GM23338 (cell line): ENCODE data around the gene CROCC2. TPM values are rescaled to one million over a fixed set of nuclear protein-coding genes. Genes with fewer than 3 reads are reported as not detected.

ENCODE experiments used
- ATAC-seq: fragments of 200-7000 bp; cut with Tn5 transposase; 3 replicates; pipeline ENCODE4 v1.9.1; 2020
- DNase-seq: peaks from one replicate; pipeline ENCODE4 v3.0.0-alpha.2; 2015; ENCODE audit warnings: low spot score
- H2AFZ ChIP-seq: fragments of 200-600 bp; sonication (generic); 2 replicates; pipeline ENCODE4 v1.8.0; 2016; ENCODE audit warnings: antibody characterized with exemption, mild to moderate bottlenecking, moderate library complexity
- H3F3A ChIP-seq: fragments of 200-600 bp; sonication (generic); replicated peaks from 2 replicates; pipeline ENCODE4 v1.8.0; 2017; ENCODE audit warnings: antibody characterized with exemption, mixed run types, low read depth
- H3K27ac ChIP-seq: fragments of 200-600 bp; sonication (generic); 2 replicates; pipeline ENCODE4 v1.6.1; 2016; ENCODE audit warnings: low read depth
- H3K27me3 ChIP-seq: fragments of 200-600 bp; sonication (generic); 2 replicates; pipeline ENCODE4 v1.8.0; 2016; ENCODE audit warnings: mild to moderate bottlenecking, mixed run types, moderate library complexity; ENCODE audit not compliant: insufficient read depth
- H3K36me3 ChIP-seq: fragments of 200-600 bp; sonication (generic); 2 replicates; pipeline ENCODE4 v1.8.0; 2016; ENCODE audit warnings: mild to moderate bottlenecking; ENCODE audit not compliant: insufficient read depth
- H3K4me1 ChIP-seq: fragments of 200-600 bp; sonication (generic); 2 replicates; pipeline ENCODE4 v1.8.0; 2016; ENCODE audit warnings: mild to moderate bottlenecking, moderate library complexity; ENCODE audit not compliant: insufficient read depth
- H3K4me2 ChIP-seq: fragments of 200-600 bp; sonication (generic); 2 replicates; pipeline ENCODE4 v1.7.1; 2017; ENCODE audit warnings: mixed run types
- H3K4me3 ChIP-seq: fragments of 200-600 bp; sonication (generic); 2 replicates; pipeline ENCODE4 v1.6.1; 2016; ENCODE audit warnings: mixed run types
- H3K79me2 ChIP-seq: fragments of 200-600 bp; sonication (generic); replicated peaks from 2 replicates; pipeline ENCODE4 v1.8.0; 2017; ENCODE audit warnings: mild to moderate bottlenecking; ENCODE audit not compliant: insufficient read depth
- H3K9me2 ChIP-seq: fragments of 200-600 bp; sonication (generic); 2 replicates; pipeline ENCODE4 v1.8.0; 2017; ENCODE audit not compliant: insufficient read depth
- H4K20me1 ChIP-seq: fragments of 200-600 bp; sonication (generic); replicated peaks from 2 replicates; pipeline ENCODE4 v1.8.0; 2017; ENCODE audit warnings: mild to moderate bottlenecking; ENCODE audit not compliant: insufficient read depth
- H3K27ac Mint-ChIP-seq: 2 replicates; pipeline ENCODE4 v1.8.0; 2020; ENCODE audit warnings: inconsistent platforms, mild to moderate bottlenecking, moderate library complexity, mixed read lengths
- H3K27me3 Mint-ChIP-seq: 3 replicates; pipeline ENCODE4 v1.8.0; 2022; ENCODE audit warnings: low read depth, mild to moderate bottlenecking, moderate library complexity, mixed read lengths, inconsistent platforms; ENCODE audit not compliant: insufficient read depth, poor library complexity
- H3K36me3 Mint-ChIP-seq: 3 replicates; pipeline ENCODE4 v1.8.0; 2021; ENCODE audit warnings: low read depth, mild to moderate bottlenecking, inconsistent platforms, moderate library complexity, mixed read lengths
- H3K4me1 Mint-ChIP-seq: 3 replicates; pipeline ENCODE4 v1.8.0; 2020; ENCODE audit warnings: mild to moderate bottlenecking, inconsistent platforms, mixed read lengths
- H3K4me3 Mint-ChIP-seq: 3 replicates; pipeline ENCODE4 v1.8.0; 2021; ENCODE audit warnings: moderate library complexity, mild to moderate bottlenecking, inconsistent platforms, mixed read lengths
- H3K9me3 Mint-ChIP-seq: 3 replicates; pipeline ENCODE4 v1.8.0; 2020; ENCODE audit warnings: moderate library complexity, mild to moderate bottlenecking, inconsistent platforms, mixed read lengths
- CREB1 ChIP-seq: fragments of 250-450 bp; sonication (Bioruptor Pico); IDR thresholded peaks from 2 replicates; pipeline ENCODE4 v1.5.0; 2020; ENCODE audit warnings: low read depth, mild to moderate bottlenecking, moderate library complexity
- EZH2 ChIP-seq: fragments of 200-600 bp; sonication (generic); IDR thresholded peaks from one replicate; pipeline ENCODE4 v1.8.0; 2017; ENCODE audit warnings: antibody characterized with exemption, mild to moderate bottlenecking, low read depth; ENCODE audit not compliant: unreplicated experiment
- EZH2phosphoT487 ChIP-seq: fragments of 200-600 bp; sonication (generic); IDR thresholded peaks from one replicate; pipeline ENCODE4 v1.8.1; 2018; ENCODE audit warnings: antibody characterized with exemption; ENCODE audit not compliant: unreplicated experiment
- JUNB ChIP-seq: IDR thresholded peaks from one replicate; pipeline ENCODE4 v1.6.1; 2016; ENCODE audit warnings: antibody characterized with exemption; ENCODE audit not compliant: unreplicated experiment
- NANOG ChIP-seq: IDR thresholded peaks from 2 replicates; pipeline ENCODE4 v1.6.1; 2016; ENCODE audit warnings: antibody characterized with exemption, borderline replicate concordance
- POLR2AphosphoS5 ChIP-seq: IDR thresholded peaks from 2 replicates; pipeline ENCODE4 v1.6.1; 2016; ENCODE audit warnings: antibody characterized with exemption, low read depth
- STAT1 ChIP-seq: IDR thresholded peaks from one replicate; pipeline ENCODE4 v1.6.1; 2016; ENCODE audit warnings: antibody characterized with exemption; ENCODE audit not compliant: unreplicated experiment
- ZNF114 ChIP-seq: fragments of 250-450 bp; sonication (Bioruptor Pico); IDR thresholded peaks from 2 replicates; pipeline ENCODE4 v1.5.0; 2020; ENCODE audit warnings: mild to moderate bottlenecking, moderate library complexity
- polyA plus RNA-seq: library from polyadenylated mRNA; unstranded; fragments of >200 nt; fragmentation: Nextera tagmentation; extraction: Ambion mirVana; gene quantifications from 2 replicates; pipeline ENCODE4 v1.2.1, GENCODE V29; 2016
- total RNA-seq: library from RNA; depleted of rRNA; stranded (reverse); fragments of >200 nt; shearing (Covaris generic); gene quantifications from 2 replicates; pipeline ENCODE4 v1.2.3, GENCODE V29; 2014
- TF ChIP-seq, protein P1 (sequence below): fragments of 250-450 bp; sonication (Bioruptor Pico); IDR thresholded peaks from 2 replicates; pipeline ENCODE4 v1.5.0; 2020; ENCODE audit warnings: mild to moderate bottlenecking, moderate library complexity
- TF ChIP-seq, protein P2 (sequence below): IDR thresholded peaks from 2 replicates; pipeline ENCODE4 v1.6.1; 2016; ENCODE audit warnings: antibody characterized with exemption

Gene CROCC2
- total and polyA plus RNA-seq, 2 experiments from 2014 or later = not detected

DNA sequence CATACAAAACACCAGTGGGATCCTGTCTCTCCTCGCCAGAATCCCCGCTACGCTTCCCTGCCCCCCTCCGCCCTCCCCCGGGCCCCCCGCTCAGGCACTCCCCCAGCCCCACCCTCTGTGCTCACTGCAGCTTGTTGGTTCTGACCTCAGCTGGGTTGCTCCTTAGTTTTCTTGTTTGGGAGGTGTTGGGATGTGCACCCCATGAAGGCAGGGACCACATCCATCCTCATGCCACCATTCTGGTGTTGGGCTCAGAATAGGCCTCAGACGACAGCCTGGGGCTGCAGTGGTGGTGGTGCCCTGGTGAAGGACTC lies 96.9 kb downstream of the CROCC2 start (continued):
- TF ChIP-seq, protein P1, sequence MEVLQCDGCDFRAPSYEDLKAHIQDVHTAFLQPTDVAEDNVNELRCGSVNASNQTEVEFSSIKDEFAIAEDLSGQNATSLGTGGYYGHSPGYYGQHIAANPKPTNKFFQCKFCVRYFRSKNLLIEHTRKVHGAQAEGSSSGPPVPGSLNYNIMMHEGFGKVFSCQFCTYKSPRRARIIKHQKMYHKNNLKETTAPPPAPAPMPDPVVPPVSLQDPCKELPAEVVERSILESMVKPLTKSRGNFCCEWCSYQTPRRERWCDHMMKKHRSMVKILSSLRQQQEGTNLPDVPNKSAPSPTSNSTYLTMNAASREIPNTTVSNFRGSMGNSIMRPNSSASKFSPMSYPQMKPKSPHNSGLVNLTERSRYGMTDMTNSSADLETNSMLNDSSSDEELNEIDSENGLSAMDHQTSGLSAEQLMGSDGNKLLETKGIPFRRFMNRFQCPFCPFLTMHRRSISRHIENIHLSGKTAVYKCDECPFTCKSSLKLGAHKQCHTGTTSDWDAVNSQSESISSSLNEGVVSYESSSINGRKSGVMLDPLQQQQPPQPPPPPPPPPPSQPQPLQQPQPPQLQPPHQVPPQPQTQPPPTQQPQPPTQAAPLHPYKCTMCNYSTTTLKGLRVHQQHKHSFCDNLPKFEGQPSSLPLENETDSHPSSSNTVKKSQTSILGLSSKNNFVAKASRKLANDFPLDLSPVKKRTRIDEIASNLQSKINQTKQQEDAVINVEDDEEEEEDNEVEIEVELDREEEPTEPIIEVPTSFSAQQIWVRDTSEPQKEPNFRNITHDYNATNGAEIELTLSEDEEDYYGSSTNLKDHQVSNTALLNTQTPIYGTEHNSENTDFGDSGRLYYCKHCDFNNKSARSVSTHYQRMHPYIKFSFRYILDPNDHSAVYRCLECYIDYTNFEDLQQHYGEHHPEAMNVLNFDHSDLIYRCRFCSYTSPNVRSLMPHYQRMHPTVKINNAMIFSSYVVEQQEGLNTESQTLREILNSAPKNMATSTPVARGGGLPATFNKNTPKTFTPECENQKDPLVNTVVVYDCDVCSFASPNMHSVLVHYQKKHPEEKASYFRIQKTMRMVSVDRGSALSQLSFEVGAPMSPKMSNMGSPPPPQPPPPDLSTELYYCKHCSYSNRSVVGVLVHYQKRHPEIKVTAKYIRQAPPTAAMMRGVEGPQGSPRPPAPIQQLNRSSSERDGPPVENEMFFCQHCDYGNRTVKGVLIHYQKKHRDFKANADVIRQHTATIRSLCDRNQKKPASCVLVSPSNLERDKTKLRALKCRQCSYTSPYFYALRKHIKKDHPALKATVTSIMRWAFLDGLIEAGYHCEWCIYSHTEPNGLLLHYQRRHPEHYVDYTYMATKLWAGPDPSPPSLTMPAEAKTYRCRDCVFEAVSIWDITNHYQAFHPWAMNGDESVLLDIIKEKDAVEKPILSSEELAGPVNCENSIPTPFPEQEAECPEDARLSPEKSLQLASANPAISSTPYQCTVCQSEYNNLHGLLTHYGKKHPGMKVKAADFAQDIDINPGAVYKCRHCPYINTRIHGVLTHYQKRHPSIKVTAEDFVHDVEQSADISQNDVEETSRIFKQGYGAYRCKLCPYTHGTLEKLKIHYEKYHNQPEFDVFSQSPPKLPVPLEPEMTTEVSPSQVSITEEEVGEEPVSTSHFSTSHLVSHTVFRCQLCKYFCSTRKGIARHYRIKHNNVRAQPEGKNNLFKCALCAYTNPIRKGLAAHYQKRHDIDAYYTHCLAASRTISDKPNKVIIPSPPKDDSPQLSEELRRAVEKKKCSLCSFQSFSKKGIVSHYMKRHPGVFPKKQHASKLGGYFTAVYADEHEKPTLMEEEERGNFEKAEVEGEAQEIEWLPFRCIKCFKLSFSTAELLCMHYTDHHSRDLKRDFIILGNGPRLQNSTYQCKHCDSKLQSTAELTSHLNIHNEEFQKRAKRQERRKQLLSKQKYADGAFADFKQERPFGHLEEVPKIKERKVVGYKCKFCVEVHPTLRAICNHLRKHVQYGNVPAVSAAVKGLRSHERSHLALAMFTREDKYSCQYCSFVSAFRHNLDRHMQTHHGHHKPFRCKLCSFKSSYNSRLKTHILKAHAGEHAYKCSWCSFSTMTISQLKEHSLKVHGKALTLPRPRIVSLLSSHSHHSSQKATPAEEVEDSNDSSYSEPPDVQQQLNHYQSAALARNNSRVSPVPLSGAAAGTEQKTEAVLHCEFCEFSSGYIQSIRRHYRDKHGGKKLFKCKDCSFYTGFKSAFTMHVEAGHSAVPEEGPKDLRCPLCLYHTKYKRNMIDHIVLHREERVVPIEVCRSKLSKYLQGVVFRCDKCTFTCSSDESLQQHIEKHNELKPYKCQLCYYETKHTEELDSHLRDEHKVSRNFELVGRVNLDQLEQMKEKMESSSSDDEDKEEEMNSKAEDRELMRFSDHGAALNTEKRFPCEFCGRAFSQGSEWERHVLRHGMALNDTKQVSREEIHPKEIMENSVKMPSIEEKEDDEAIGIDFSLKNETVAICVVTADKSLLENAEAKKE (CRISPR knock-in tag) = no peak
- TF ChIP-seq EZH2phosphoT487 (no peak), JUNB (no peak)

DNA sequence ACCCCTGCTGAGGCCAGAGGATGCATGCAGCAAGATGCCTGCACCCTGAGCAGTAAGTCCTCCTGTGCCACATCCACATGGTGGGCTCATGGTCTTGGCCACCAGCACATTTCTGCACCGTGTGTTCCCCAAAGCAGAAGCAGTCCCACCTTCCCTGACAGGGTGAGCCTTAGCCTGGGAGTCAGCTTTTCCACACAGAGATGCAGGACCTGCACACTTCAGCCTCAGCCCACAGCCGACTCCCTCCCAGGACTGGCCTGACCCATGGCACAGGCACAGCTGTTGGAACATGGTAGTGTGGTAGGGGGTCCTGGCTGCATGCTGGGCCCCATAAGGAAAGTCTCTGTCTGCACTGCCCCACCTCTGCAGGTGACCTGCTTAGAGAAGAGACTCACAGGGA lies 97.2 kb downstream of the CROCC2 start:
- H3K4me1 Mint-ChIP-seq = no peaks in the 10 kb centered on the region
- H3K4me2 ChIP-seq = no peak overlapping the region
- no peak for DNase-seq
- H3K79me2 ChIP-seq = no peaks in the 10 kb centered on the region
- H3K36me3 Mint-ChIP-seq = peaks cover 23% of the 10 kb centered on the region
- H3K27ac Mint-ChIP-seq = no peak overlapping the region
- H3K27me3 ChIP-seq = peaks cover 18% of the 10 kb centered on the region
- H3K36me3 ChIP-seq = no peaks in the 10 kb centered on the region
- no peak overlapping the region for H2AFZ ChIP-seq
- H3K9me3 Mint-ChIP-seq = peaks cover 35% of the 10 kb centered on the region
- H3K27ac ChIP-seq = no peak overlapping the region
- H4K20me1 ChIP-seq = no peaks in the 10 kb centered on the region; the same call in 1 of the 2 replicates
- no peak overlapping the region for H3K4me3 ChIP-seq
- no peak for ATAC-seq
- peaks cover 21% of the 10 kb centered on the region for H3K27me3 Mint-ChIP-seq
- H3K4me1 ChIP-seq = no peaks in the 10 kb centered on the region
- no peaks in the 10 kb centered on the region for H3F3A ChIP-seq
- H3K9me2 ChIP-seq = no peaks in the 10 kb centered on the region
- no peak overlapping the region for H3K4me3 Mint-ChIP-seq
- no peak for TF ChIP-seq STAT1
- no peak for TF ChIP-seq CREB1 (CRISPR knock-in tag)
- TF ChIP-seq NANOG = no peak
- TF ChIP-seq ZNF114 (CRISPR knock-in tag) = no peak
- no peak for TF ChIP-seq EZH2phosphoT487
- TF ChIP-seq JUNB = no peak
- TF ChIP-seq, protein P2, sequence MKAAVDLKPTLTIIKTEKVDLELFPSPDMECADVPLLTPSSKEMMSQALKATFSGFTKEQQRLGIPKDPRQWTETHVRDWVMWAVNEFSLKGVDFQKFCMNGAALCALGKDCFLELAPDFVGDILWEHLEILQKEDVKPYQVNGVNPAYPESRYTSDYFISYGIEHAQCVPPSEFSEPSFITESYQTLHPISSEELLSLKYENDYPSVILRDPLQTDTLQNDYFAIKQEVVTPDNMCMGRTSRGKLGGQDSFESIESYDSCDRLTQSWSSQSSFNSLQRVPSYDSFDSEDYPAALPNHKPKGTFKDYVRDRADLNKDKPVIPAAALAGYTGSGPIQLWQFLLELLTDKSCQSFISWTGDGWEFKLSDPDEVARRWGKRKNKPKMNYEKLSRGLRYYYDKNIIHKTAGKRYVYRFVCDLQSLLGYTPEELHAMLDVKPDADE = no peak
- TF ChIP-seq, protein P1 (CRISPR knock-in tag) = no peak
- no peak for TF ChIP-seq POLR2AphosphoS5
- no peak for TF ChIP-seq EZH2
